Fibroblast of lung (primary cell): ENCODE measurements around the gene GPR137C. TPM values are rescaled to one million over a fixed set of nuclear protein-coding genes. Genes with fewer than 3 reads are reported as not detected.
A peak's percentile ranks its signal among the peaks of the same experiment; 100 is the strongest.

Source experiments
- DNase-seq, 2 donors: peaks; one replicate each; pipeline versions ENCODE4 v3.0.0 to v3.0.0-alpha.2; 2010; ENCODE audit warnings: low read depth in 2 of 2
- H2AFZ ChIP-seq: 2 replicates; pipeline ENCODE4 v1.5.1; 2012; ENCODE audit warnings: low read length, control low read depth, inconsistent platforms
- H3K27ac ChIP-seq: 2 replicates; pipeline ENCODE4 v1.5.1; 2011; ENCODE audit warnings: low read length, control low read depth; ENCODE audit not compliant: insufficient read depth
- H3K27me3 ChIP-seq: 2 replicates; pipeline ENCODE4 v1.5.1; 2011; ENCODE audit warnings: mild to moderate bottlenecking, low read length; ENCODE audit not compliant: control insufficient read depth, insufficient read depth
- H3K36me3 ChIP-seq: 2 replicates; pipeline ENCODE4 v1.5.1; 2011; ENCODE audit warnings: low read length; ENCODE audit not compliant: control insufficient read depth, insufficient read depth
- H3K4me1 ChIP-seq: 2 replicates; pipeline ENCODE4 v1.5.1; 2011; ENCODE audit warnings: low read length; ENCODE audit not compliant: control insufficient read depth, insufficient read depth; ENCODE audit errors: extremely low read depth
- H3K4me2 ChIP-seq: 2 replicates; pipeline ENCODE4 v1.5.1; 2011; ENCODE audit warnings: low read length, control low read depth; ENCODE audit not compliant: insufficient read depth; ENCODE audit errors: extremely low read depth
- H3K4me3 ChIP-seq, 4 experiments: fragments of 200-600 bp in 1 of 4; sonication (generic) in 1 of 4; replicated peaks in 1 of 4; 2 replicates each; pipeline ENCODE4 v1.5.1; 2011 to 2016; ENCODE audit warnings: low read length in 4 of 4, low read depth in 3 of 4, mild to moderate bottlenecking in 3 of 4, control low read depth in 2 of 4, inconsistent platforms in 1 of 4, mixed read lengths in 1 of 4; ENCODE audit not compliant: insufficient read depth in 1 of 4; ENCODE audit errors: control extremely low read depth in 1 of 4
- H3K79me2 ChIP-seq: 2 replicates; pipeline ENCODE4 v1.5.1; 2012; ENCODE audit warnings: mild to moderate bottlenecking, low read length, inconsistent platforms; ENCODE audit not compliant: control insufficient read depth, insufficient read depth
- H3K9ac ChIP-seq: 2 replicates; pipeline ENCODE4 v1.5.1; 2011; ENCODE audit warnings: mild to moderate bottlenecking, low read length, control low read depth; ENCODE audit not compliant: insufficient read depth
- H3K9me3 ChIP-seq: 2 replicates; pipeline ENCODE4 v1.5.1; 2012; ENCODE audit warnings: low read depth, low read length; ENCODE audit not compliant: control insufficient read depth, insufficient read depth
- H4K20me1 ChIP-seq: 2 replicates; pipeline ENCODE4 v1.5.1; 2011; ENCODE audit warnings: low read length; ENCODE audit not compliant: control insufficient read depth, insufficient read depth; ENCODE audit errors: extremely low read depth
- EZH2 ChIP-seq: IDR thresholded peaks from 2 replicates; pipeline ENCODE4 v1.5.1; 2012; ENCODE audit warnings: low read length, control low read depth, mild to moderate bottlenecking; ENCODE audit errors: missing control alignments
- polyA plus RNA-seq, 2 donors: library from polyadenylated mRNA; depleted of rRNA in 1 of 2; stranded (reverse) in 1 of 2; unstranded in 1 of 2; fragments of >200 nt; gene quantifications; 2 replicates each; pipeline ENCODE4 v1.2.1, GENCODE V29; 2011 to 2012; ENCODE audit warnings: missing spikeins in 1 of 2
- total RNA-seq: library from RNA; depleted of rRNA; stranded (reverse); fragments of >200 nt; gene quantifications from 2 replicates; pipeline ENCODE4 v1.2.1, GENCODE V29; 2014
- TF ChIP-seq, protein P1 (sequence below), 2 donors: IDR thresholded peaks in 1 of 2; conservative IDR thresholded peaks in 1 of 2; 1 replicate in 1 of 2; 2 replicates in 1 of 2; pipeline ENCODE4 v1.5.1; 2011 to 2012; ENCODE audit warnings: low read length in 2 of 2, control low read depth in 1 of 2, inconsistent platforms in 1 of 2, low read depth in 1 of 2, mild to moderate bottlenecking in 1 of 2

The GPR137C gene
- total and polyA plus RNA-seq, 2 donors (not counting 1 experiment from before 2014, with no cell fraction given), result 0.37 to 0.50 TPM

DNA sequence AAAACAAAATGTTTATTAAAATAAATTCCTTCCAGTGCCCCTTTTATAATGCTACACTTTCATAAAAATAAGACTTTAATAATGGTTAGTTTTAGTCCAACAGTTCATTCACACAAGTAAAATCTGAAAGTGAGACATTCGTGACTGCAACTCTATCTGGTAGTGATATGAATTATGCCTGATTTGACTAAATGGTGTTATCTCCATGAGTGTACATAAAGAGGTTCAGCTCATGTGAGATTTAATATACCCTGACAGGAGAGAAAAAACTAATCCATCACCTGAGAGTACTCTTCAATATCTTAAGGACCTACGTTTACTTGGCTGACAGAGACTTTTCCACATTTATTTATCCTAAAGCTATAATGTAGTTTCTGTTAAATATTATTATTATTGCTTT lies 108.7 kb downstream of the GPR137C start:
- Histone ChIP-seq H3K79me2 (no peaks in the 10 kb centered on the region), H4K20me1 (no peaks in the 10 kb centered on the region), H3K36me3 (no peaks in the 10 kb centered on the region), H2AFZ (no peak overlapping the region), H3K9me3 (no peaks in the 10 kb centered on the region), H3K4me1 (no peaks in the 10 kb centered on the region), H3K4me3 (no peak overlapping the region), H3K27me3 (no peaks in the 10 kb centered on the region), H3K27ac (no peak overlapping the region), H3K4me2 (no peak overlapping the region), H3K9ac (no peak overlapping the region)
- TF ChIP-seq, protein P1, sequence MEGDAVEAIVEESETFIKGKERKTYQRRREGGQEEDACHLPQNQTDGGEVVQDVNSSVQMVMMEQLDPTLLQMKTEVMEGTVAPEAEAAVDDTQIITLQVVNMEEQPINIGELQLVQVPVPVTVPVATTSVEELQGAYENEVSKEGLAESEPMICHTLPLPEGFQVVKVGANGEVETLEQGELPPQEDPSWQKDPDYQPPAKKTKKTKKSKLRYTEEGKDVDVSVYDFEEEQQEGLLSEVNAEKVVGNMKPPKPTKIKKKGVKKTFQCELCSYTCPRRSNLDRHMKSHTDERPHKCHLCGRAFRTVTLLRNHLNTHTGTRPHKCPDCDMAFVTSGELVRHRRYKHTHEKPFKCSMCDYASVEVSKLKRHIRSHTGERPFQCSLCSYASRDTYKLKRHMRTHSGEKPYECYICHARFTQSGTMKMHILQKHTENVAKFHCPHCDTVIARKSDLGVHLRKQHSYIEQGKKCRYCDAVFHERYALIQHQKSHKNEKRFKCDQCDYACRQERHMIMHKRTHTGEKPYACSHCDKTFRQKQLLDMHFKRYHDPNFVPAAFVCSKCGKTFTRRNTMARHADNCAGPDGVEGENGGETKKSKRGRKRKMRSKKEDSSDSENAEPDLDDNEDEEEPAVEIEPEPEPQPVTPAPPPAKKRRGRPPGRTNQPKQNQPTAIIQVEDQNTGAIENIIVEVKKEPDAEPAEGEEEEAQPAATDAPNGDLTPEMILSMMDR (conservative IDR thresholded peaks at IDR 0.05 in 1 of 2, IDR thresholded peaks at IDR 0.05 in 1 of 2; ENCODE audit: low read depth in 1 of 2, low read length in 2 of 2), result no peak
- TF ChIP-seq EZH2, result no peak
- no peak for DNase-seq

DNA sequence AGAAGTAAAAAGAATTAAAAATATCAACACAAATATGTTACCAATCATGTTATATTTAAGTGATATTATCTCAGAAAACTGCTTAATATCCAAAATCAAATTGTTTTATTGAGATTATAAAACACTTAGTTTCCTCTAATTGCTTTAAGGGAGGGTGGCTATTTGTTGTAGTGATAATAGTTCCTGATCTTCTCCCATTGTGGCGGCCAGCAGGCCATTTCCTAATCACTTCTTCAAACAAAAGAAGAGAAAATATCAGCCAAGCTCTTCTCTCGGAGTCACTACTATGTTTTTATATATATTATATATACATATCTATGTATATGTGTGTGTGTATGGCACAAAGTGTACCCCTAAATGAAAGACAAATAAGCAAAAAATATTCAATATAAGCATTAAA lies 111.2 kb downstream of the GPR137C start:
- no peak overlapping the region for H3K4me3 ChIP-seq
- H3K27me3 ChIP-seq, result no peaks in the 10 kb centered on the region
- no peak for DNase-seq
- no peak overlapping the region for H3K9ac ChIP-seq
- H4K20me1 ChIP-seq, result no peaks in the 10 kb centered on the region
- TF ChIP-seq EZH2, result no peak
- TF ChIP-seq, protein P1 (conservative IDR thresholded peaks at IDR 0.05 in 1 of 2, IDR thresholded peaks at IDR 0.05 in 1 of 2; ENCODE audit: low read depth in 1 of 2, low read length in 2 of 2), result no peak
- H2AFZ ChIP-seq, result no peak overlapping the region
- no peak overlapping the region for H3K27ac ChIP-seq
- H3K36me3 ChIP-seq, result no peaks in the 10 kb centered on the region
- H3K79me2 ChIP-seq, result no peaks in the 10 kb centered on the region
- no peaks in the 10 kb centered on the region for H3K9me3 ChIP-seq
- no peaks in the 10 kb centered on the region for H3K4me1 ChIP-seq
- H3K4me2 ChIP-seq, result no peak overlapping the region

DNA sequence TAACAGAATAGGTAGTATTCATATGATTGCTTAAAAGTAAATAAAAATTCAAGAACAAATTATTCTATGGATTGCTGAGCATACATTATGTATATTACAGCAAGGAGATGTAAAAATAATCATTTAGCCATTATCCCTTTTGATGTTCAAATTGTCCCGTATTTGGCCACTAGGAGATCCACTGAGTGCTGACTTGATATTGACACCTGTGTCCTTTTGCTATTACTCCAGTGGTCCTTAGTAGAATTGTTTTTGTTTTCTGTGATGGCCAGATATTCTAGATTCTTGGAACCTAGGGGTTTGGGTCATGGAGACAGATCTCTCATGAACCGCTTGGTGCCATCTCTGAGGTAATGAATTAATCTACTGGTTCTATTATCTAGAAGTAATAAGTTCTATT lies 126.0 kb downstream of the GPR137C start:
- Histone ChIP-seq H3K4me3 (no peak overlapping the region), H3K27me3 (no peaks in the 10 kb centered on the region), H3K9me3 (no peaks in the 10 kb centered on the region), H3K27ac (no peak overlapping the region), H3K9ac (no peak overlapping the region), H3K36me3 (peaks cover 1% of the 10 kb centered on the region), H4K20me1 (no peaks in the 10 kb centered on the region), H3K4me2 (no peak overlapping the region), H3K79me2 (no peaks in the 10 kb centered on the region), H3K4me1 (no peaks in the 10 kb centered on the region), H2AFZ (no peak overlapping the region)
- no peak for DNase-seq
- TF ChIP-seq, protein P1 (conservative IDR thresholded peaks at IDR 0.05 in 1 of 2, IDR thresholded peaks at IDR 0.05 in 1 of 2; ENCODE audit: low read depth in 1 of 2, low read length in 2 of 2), result peak in 1 of 2 donors; percentile 37
- TF ChIP-seq EZH2, result no peak
